A673 (cell line): ENCODE results near the gene PRM3. TPM values are rescaled to one million over a fixed set of nuclear protein-coding genes. Genes with fewer than 3 reads are reported as not detected.

Experiments
- BruUV-seq: library from RNA; stranded (reverse); fragments of 400-500 nt; replicated peaks from 2 replicates; lab custom pipeline; 2021; lab: Mats Ljungman, UMichigan
- CTCF ChIA-PET: fragments of 300-600 bp; sonication (Branson Sonifier 250); formaldehyde crosslinking; loops from one replicate; lab custom pipeline; 2022; ENCODE audit warnings: antibody characterized with exemption; lab: Charles Lee
- POLR2A ChIA-PET: fragments of 300-600 bp; sonication (Branson Sonifier 250); formaldehyde crosslinking; loops from one replicate; lab custom pipeline; 2022; ENCODE audit warnings: antibody characterized with exemption; ENCODE audit not compliant: low non-redundant PET; lab: Charles Lee
- DNase-seq: peaks from one replicate; pipeline ENCODE4 v3.0.0-alpha.2; 2015; ENCODE audit warnings: low spot score
- H3K27ac ChIP-seq: fragments of 200-600 bp; sonication (generic); 2 replicates; pipeline ENCODE4 v1.5.1; 2016; ENCODE audit warnings: mixed run types, low read depth, mild to moderate bottlenecking, mixed read lengths, antibody characterized with exemption, low read length; ENCODE audit not compliant: poor library complexity, severe bottlenecking
- H3K27me3 ChIP-seq: fragments of 200-600 bp; sonication (generic); replicated peaks from 2 replicates; pipeline ENCODE4 v1.6.1; 2017; ENCODE audit warnings: mixed run types, low read depth, mild to moderate bottlenecking, mixed read lengths, antibody characterized with exemption, low read length; ENCODE audit not compliant: insufficient read depth, poor library complexity
- H3K36me3 ChIP-seq: fragments of 200-600 bp; sonication (generic); 2 replicates; pipeline ENCODE4 v1.6.1; 2016; ENCODE audit warnings: mixed run types, mild to moderate bottlenecking, mixed read lengths, antibody characterized with exemption, low read length; ENCODE audit not compliant: insufficient read depth, poor library complexity, severe bottlenecking
- H3K4me1 ChIP-seq: fragments of 200-600 bp; sonication (generic); 2 replicates; pipeline ENCODE4 v1.6.1; 2017; ENCODE audit warnings: mixed run types, mild to moderate bottlenecking, mixed read lengths, antibody characterized with exemption, low read length; ENCODE audit not compliant: insufficient read depth, poor library complexity, severe bottlenecking
- H3K4me3 ChIP-seq: fragments of 200-600 bp; sonication (generic); 2 replicates; pipeline ENCODE4 v1.5.1; 2016; ENCODE audit warnings: low read depth, mixed run types, mild to moderate bottlenecking, mixed read lengths, low read length; ENCODE audit not compliant: poor library complexity, severe bottlenecking
- H3K9me3 ChIP-seq: fragments of 200-600 bp; sonication (generic); 2 replicates; pipeline ENCODE4 v1.6.1; 2016; ENCODE audit warnings: mixed run types, low read depth, mild to moderate bottlenecking, mixed read lengths, antibody characterized with exemption, low read length; ENCODE audit not compliant: poor library complexity, severe bottlenecking
- CTCF ChIP-seq: fragments of 300-800, 200-600 bp; sonication (generic); conservative IDR thresholded peaks from 2 replicates; pipeline ENCODE4 v1.5.1; 2017; ENCODE audit warnings: low read depth, mild to moderate bottlenecking, antibody characterized with exemption, low read length, moderate library complexity, mixed read lengths
- EZH2 ChIP-seq: fragments of 200-600 bp; sonication (generic); IDR thresholded peaks from 2 replicates; pipeline ENCODE4 v1.6.1; 2017; ENCODE audit warnings: borderline replicate concordance, low read depth, mild to moderate bottlenecking, mixed read lengths, antibody characterized with exemption, low read length; ENCODE audit not compliant: poor library complexity, severe bottlenecking
- intact Hi-C: fragments of 100-400 bp; cut with micrococcal nuclease; formaldehyde crosslinking; loops from one replicate; pipeline ENCODE4 v1.10.0; 2022; ENCODE audit not compliant: unreplicated experiment
- total RNA-seq: library from RNA; stranded (reverse); gene quantifications from 2 replicates; pipeline ENCODE4 v1.2.3, GENCODE V29; 2021

PRM3 gene
- total RNA-seq, 1 experiment from 2014 or later, result not detected

- no peaks in the 10 kb centered on the region for H3K4me1 ChIP-seq
- no TSS peak for BruUV-seq
- H3K4me3 ChIP-seq, result no peak overlapping the region
- POLR2A ChIA-PET, result no interaction called here
- TF ChIP-seq CTCF, result no peak
- TF ChIP-seq EZH2, result no peak
- intact Hi-C loops, result no loop called here
- H3K27ac ChIP-seq, result no peak overlapping the region
- no peaks in the 10 kb centered on the region for H3K27me3 ChIP-seq
- no peaks in the 10 kb centered on the region for H3K36me3 ChIP-seq
- no peak for DNase-seq
- H3K9me3 ChIP-seq, result no peaks in the 10 kb centered on the region
- CTCF ChIA-PET, result no interaction called here
These were observed 43.5 kb downstream of the PRM3 start for GRCh38 chr16:11229906-11230305.

GRCh38 chr16:11229432-11229831 lies 44.0 kb downstream of the PRM3 start:
- DNase-seq, result no peak
- Histone ChIP-seq H3K36me3 (no peaks in the 10 kb centered on the region), H3K9me3 (no peaks in the 10 kb centered on the region), H3K27me3 (no peaks in the 10 kb centered on the region), H3K4me3 (no peak overlapping the region), H3K27ac (no peak overlapping the region), H3K4me1 (no peaks in the 10 kb centered on the region)
- ChIA-PET CTCF (no interaction called here), POLR2A (no interaction called here)
- BruUV-seq, result no TSS peak
- TF ChIP-seq EZH2 (no peak), CTCF (no peak)
- intact Hi-C loops, result no loop called here

GRCh38 chr16:11225677-11226549 lies 47.5 kb downstream of the PRM3 start:
- Histone ChIP-seq H3K36me3 (no peaks in the 10 kb centered on the region), H3K27ac (no peak overlapping the region), H3K4me3 (no peak overlapping the region), H3K4me1 (no peaks in the 10 kb centered on the region), H3K9me3 (no peaks in the 10 kb centered on the region), H3K27me3 (no peaks in the 10 kb centered on the region)
- ChIA-PET POLR2A (no interaction called here), CTCF (no interaction called here)
- TF ChIP-seq EZH2 (no peak), CTCF (no peak)
- no peak for DNase-seq
- intact Hi-C loops, result no loop called here
- BruUV-seq, result no TSS peak
